ENCODE results near the gene CDKAL1. TPM values are rescaled to one million over a fixed set of nuclear protein-coding genes. Genes with fewer than 3 reads are reported as not detected.
A peak's percentile ranks its signal among the peaks of the same experiment; 100 is the strongest.

The CDKAL1 gene
- total RNA-seq, 1 donor from 2014 or later = 11.3 TPM

GRCh38 chr6:20660534-20660933 lies 126.3 kb downstream of the CDKAL1 start:
- Histone ChIP-seq H3K36me3 (no peaks in the 10 kb centered on the region), H3K27ac (no peak overlapping the region), H3K9me3 (no peaks in the 10 kb centered on the region), H3K4me1 (peaks cover 26% of the 10 kb centered on the region), H3K27me3 (no peaks in the 10 kb centered on the region), H3K4me3 (no peak overlapping the region)
- DNase-seq (ENCODE audit: extremely low spot score in 2 of 2) = no peak
- intact Hi-C loops (cut with DNase I) = no loop called here
- TF ChIP-seq POLR2AphosphoS5 (IDR thresholded peaks at IDR 0.05; ENCODE audit: insufficient read depth in 1 of 2, low read depth in 1 of 2) (peak in 1 of 2 donors; percentile 58), POLR2A (IDR thresholded peaks at IDR 0.05) (no peak), CTCF (IDR thresholded peaks at IDR 0.05) (no peak)

- no peak for DNase-seq (ENCODE audit: extremely low spot score in 2 of 2)
- Histone ChIP-seq H3K27ac (no peak overlapping the region), H3K36me3 (no peaks in the 10 kb centered on the region), H3K4me3 (no peak overlapping the region), H3K9me3 (no peaks in the 10 kb centered on the region), H3K4me1 (peaks cover 26% of the 10 kb centered on the region), H3K27me3 (no peaks in the 10 kb centered on the region)
- intact Hi-C loops (cut with DNase I) = no loop called here
- TF ChIP-seq POLR2AphosphoS5 (IDR thresholded peaks at IDR 0.05; ENCODE audit: insufficient read depth in 1 of 2, low read depth in 1 of 2) (peak in 1 of 2 donors; percentile 79), CTCF (IDR thresholded peaks at IDR 0.05) (no peak)
These were observed 127.5 kb downstream of the CDKAL1 start for GRCh38 chr6:20661721-20662120.

GRCh38 chr6:20664250-20664649 lies 130.0 kb downstream of the CDKAL1 start:
- Histone ChIP-seq H3K36me3 (no peaks in the 10 kb centered on the region), H3K27ac (no peak overlapping the region), H3K9me3 (no peaks in the 10 kb centered on the region), H3K4me1 (peaks cover 21% of the 10 kb centered on the region), H3K27me3 (no peaks in the 10 kb centered on the region), H3K4me3 (no peak overlapping the region)
- no peak for DNase-seq (ENCODE audit: extremely low spot score in 2 of 2)
- TF ChIP-seq POLR2AphosphoS5 (IDR thresholded peaks at IDR 0.05; ENCODE audit: insufficient read depth in 1 of 2, low read depth in 1 of 2) (no peak), CTCF (IDR thresholded peaks at IDR 0.05) (no peak), POLR2A (IDR thresholded peaks at IDR 0.05) (no peak)
- intact Hi-C loops (cut with DNase I) = no loop called here

- intact Hi-C loops (cut with DNase I) = no loop called here
- TF ChIP-seq POLR2A (IDR thresholded peaks at IDR 0.05) = no peak
- TF ChIP-seq POLR2AphosphoS5 (IDR thresholded peaks at IDR 0.05; ENCODE audit: insufficient read depth in 1 of 2, low read depth in 1 of 2) = no peak
- TF ChIP-seq CTCF (IDR thresholded peaks at IDR 0.05) = no peak
- DNase-seq (ENCODE audit: extremely low spot score in 2 of 2) = no peak
- Histone ChIP-seq H3K9me3 (no peaks in the 10 kb centered on the region), H3K27me3 (no peaks in the 10 kb centered on the region), H3K4me3 (no peak overlapping the region), H3K36me3 (no peaks in the 10 kb centered on the region), H3K27ac (no peak overlapping the region), H3K4me1 (peaks cover 21% of the 10 kb centered on the region)
These were observed 131.0 kb downstream of the CDKAL1 start for GRCh38 chr6:20665290-20665689.

GRCh38 chr6:20669571-20670314 lies 135.5 kb downstream of the CDKAL1 start:
- Histone ChIP-seq H3K27ac (no peak overlapping the region), H3K4me3 (no peak overlapping the region), H3K36me3 (no peaks in the 10 kb centered on the region), H3K27me3 (no peaks in the 10 kb centered on the region), H3K4me1 (no peaks in the 10 kb centered on the region), H3K9me3 (no peaks in the 10 kb centered on the region)
- intact Hi-C loops (cut with DNase I) = no loop called here
- DNase-seq (ENCODE audit: extremely low spot score in 2 of 2) = no peak
- no peak for TF ChIP-seq CTCF (IDR thresholded peaks at IDR 0.05)
- no peak for TF ChIP-seq POLR2A (IDR thresholded peaks at IDR 0.05)
- no peak for TF ChIP-seq POLR2AphosphoS5 (IDR thresholded peaks at IDR 0.05; ENCODE audit: insufficient read depth in 1 of 2, low read depth in 1 of 2)

Measured in vagina (tissue), 2 donors.